ENCODE measurements around the gene FHOD1.

Gene FHOD1

DNA sequence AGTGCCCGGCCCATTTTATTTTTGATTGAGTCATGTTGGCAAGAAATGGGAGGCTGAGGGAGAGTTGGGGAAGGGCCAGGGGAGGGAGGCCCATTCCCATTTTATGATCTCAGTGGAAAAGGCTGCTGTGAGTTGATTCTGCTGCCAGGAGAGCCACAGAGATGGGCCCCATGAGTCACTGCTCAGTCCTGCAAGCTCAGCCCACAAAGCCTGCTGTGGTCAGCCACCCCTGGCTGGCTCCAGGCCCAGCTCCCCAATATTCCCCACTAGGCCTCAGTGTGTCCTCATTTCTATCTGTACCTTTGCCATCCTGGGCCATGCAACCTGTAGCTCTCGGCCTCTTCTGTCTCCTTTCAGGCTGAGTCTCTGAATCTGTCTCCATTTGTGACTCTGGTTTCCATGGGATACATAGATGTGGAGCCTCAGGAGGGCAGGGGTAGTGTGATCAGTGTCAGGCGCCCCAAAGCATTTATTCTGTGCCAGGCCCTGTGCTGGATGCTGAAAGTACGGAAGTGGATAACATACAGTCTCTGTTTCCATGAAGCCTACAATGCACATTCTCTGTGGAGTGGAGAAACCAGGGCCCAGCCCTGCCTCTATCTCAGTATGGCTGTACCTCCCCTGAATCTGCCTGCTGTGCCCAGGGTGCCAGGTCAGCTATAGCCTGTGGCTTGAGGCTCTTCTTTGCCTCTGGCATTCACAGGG is 30.2 kb upstream of the FHOD1 start:
- DNase-seq, result no peak

DNA sequence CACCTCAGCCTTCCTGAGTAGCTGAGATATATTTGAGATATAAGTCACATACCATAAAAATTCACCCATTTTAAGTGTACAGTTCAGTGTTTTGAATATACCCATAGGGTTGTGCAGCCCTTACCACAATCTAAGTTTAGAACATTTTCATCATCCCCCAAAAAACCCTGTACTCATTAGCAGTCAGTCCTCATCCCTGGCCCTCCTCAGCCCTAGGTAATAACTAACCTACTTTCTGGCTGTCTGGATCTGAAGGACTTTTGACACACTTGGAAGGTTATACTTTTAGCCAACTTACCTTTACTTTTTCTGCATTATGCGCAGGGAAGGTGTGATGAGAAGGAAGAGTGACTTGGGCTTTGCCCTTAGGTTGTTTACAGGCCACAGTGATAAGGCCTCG is 28.0 kb upstream of the FHOD1 start:
- no peak for DNase-seq

DNA sequence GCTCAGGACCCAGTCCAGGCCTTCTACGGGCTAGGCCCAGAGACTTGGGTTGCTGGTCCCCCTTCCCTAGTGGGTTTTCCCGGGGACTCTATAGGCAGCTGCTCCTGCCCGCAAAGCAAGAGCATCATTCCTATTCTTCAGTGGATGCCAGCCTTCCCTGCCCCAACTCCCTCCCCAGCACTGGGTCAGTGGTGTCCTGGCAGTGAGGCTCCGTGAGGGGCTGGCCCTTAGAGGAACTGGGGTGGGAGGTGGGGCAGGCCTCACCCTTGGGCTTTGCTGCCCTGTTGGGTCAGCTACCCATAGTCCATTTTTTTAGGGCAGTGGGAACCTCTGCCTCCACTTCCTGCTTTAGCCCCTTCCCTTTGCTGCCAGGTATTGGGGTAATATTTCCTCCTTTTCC is 24.2 kb upstream of the FHOD1 start:
- DNase-seq, result no peak

DNA sequence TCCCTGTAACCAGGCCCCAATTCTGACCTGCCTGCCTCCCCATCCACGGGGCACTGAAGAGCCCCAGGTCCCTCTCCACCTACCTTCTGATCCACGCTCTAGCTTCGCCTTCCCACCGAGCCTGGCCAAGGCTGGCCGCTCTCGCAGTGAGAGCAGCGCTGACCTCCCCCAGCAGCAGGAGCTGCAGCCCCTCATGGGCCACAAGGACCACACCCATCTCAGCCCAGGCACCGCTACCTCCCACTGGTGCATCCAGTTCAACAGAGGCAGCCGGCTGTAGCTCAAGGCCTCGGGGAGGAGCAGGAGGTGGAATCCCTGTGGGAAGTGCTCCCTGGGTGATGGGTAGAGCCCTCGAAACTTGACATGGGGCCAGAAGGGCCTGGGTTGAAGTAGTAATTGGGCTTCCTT is 23.7 kb upstream of the FHOD1 start:
- DNase-seq, result no peak

DNA sequence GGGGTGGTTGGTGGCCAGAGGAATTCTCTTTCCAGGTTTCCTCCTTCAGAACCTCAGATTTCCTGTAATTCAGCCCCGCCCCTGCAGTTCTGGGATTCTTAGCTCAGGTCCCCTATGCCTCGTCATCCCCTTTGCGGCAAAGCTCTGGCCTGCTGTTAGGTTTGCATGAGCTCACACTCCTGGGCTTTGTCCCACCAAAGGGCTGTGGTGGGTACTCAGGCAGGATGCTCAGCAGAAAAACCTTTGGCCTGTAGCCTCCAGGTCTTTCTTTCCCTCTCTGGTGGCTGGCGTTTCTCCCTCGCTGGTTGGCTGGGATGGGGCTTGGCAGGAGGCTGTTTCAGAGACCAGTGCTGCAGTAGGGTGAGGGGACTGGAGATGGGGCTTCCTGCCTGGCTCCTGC is 22.5 kb upstream of the FHOD1 start:
- no peak for DNase-seq

DNA sequence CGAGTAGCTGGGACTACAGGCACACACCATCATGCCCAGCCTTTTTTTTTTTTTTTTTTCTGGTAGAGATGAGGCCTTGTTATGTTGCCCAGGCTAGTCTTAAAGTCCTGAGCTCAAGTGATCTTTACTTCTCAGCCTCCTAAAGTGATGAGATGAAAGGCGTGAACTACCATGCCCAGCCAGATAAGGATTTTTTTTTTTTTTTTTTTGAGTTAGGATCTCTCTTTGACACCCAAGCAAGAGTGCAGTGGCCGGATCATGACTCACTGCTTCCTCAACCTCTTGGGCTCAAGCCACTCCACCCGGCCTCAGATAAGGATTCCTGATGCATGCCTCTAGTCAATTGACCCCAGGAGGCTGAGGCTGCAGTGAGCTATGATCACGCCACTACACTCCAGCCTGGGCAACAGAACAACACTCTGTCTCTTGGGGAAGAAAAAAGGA is 20.9 kb upstream of the FHOD1 start:
- DNase-seq, result no peak

DNA sequence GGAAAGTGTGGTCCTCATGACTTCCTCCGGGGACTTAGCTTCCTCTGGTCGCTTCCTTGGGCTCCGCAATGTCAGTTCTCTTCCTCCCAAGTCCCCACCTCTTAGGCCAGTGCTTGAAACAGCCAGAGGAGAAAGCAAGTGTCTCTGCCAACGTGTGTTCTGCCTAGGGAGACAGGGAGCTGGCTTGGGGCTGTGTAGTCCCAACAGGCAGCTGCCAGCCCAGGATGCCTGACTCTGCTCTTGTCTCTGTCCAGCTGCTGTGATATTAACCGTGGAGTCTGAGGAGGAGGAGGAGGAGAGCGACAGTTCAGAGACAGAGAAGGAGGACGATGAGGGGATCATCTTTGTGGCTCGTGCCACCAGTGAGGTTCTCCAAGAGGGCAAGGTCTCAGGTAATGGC is 18.6 kb upstream of the FHOD1 start:
- no peak for DNase-seq

DNA sequence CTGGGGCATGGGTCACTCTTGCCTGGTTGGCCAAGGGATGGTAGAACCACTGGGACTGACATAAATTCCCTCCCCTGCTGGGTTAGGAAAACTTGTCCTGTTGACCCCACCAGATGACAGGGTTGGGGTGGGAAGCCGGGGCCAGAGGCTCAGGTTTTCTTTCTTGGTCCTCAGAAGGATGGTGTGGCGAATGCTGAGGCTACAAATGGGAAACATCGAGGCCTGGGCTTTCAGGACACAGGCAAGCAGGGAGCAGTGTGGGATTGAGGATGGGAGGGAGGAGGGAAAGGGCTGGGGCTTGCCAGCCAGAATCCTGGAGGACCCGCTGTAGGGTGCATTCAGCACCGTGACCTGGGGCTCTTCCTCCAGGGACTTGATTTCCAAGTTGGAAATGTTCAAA is 17.6 kb upstream of the FHOD1 start:
- DNase-seq, result no peak

DNA sequence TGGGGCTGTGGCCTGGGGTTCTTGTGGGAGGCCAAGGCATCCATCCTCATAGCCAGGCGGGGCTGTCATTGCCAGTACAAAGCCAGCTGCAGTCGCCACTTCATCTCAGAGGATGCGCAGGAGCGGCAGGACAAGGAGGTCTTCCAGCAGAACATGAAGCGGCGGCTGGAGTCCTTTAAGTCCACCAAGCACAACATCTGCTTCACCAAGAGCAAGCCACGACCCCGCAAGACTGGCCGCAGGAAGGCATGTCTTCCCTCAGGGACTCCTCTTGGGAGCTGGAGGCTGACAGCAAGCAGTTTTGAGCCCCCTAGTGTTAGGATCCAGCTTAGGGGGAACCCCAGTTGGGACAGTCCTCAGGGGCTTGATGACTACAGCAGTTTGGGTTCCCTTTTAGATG is 17.0 kb upstream of the FHOD1 start:
- no peak for DNase-seq

DNA sequence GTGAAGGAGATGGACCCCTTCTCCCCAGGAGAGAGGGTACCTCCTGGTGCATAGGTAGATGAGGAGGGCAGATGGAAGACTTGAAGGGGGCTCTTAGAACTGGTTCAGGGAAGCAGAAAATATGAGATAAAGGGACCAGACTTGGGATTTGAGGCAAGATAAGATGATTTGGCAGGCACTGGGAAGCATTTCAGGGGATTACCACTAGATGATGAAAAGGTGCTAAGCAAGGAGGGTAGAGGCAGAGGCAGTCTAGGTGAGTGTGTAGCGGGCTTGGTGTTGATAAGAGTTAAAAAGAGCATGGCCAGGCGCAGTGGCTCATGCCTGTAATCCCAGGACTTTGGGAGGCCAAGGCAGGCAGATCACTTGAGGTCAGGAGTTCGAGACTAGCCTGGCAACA is 15.9 kb upstream of the FHOD1 start:
- no peak for DNase-seq

DNA sequence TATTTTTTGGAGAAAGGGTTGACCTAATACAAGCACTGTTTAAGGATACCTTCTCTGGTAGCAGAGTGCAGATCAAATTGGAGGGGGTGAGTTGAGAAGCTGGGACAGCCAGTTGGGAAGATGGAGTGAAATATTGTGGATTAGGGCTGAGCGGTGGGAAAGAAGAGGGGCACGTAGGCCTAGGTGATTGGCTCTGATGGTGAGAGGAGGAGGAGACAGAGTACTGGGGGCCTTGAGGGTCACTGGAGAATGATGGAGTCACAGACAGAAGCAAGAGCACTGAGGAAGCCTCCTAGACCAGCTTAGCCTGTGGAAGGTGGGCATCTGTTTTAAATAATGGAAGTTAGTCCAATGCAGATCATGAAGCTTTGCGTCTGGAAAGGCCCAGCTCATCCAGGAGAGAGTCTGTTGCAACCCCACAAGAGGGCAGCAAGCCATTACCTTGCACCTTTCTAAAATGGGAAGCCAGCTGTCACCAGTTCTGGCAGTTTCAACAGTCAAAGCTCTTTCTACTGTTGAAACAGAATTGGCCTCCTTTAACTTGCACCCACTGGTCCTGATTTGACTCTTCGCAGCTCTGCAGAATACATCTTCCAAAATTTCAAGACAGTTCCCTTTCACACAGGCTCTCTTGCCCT is 13.3 kb upstream of the FHOD1 start:
- DNase-seq, result no peak

DNA sequence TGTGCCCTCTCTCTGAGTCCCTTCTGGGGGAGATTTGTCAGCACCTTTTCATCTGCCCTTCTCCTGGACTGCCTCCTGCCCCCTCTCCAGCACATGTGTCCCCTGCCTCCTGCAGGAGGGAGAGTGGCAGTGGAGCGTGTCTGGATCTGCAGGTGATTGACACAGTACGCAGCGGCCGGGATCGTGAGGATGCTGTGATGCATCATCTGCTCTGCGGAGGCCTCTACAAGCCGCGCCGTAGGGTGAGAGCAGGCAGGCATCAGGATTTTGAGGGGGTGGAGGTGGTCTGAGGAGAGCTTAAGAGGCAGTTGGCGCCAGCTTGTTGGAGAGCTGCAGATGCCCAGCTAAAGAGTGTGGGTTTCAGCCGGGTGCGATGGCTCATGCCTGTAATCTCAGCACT is 12.4 kb upstream of the FHOD1 start:
- DNase-seq, result no peak

DNA sequence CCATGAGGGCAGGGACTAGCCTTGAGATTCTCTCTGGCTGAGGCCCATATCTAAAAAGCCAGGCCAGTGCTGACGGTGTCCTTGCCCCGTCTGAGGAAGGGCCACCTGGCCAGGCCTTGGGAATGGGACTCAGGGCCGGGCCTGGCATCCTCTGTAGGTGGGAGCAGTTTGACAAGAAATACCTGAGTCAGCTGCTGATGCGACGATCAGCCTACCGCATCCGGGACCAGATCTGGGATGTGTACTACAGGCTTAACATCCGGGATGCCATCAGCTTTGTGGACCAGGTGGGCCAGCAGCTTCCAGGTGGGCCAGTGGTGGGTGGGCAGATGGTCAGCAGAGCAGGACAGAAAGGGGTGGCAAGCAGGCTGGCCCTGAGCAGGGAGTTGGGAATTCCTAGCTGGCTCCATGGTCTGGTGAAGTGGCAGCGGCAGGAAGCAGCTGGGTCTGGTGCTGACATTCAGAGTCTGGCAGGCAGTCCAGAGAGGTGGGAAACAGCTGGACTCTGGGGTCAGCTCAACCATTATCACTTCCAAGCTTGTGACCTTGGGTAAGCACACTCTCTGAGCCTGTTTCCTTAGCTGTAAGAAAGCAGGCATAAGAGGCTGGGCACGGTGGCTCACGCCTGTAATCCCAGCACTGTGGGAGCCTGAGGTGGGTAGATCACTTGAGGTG is 11.0 kb upstream of the FHOD1 start:
- DNase-seq, result no peak

DNA sequence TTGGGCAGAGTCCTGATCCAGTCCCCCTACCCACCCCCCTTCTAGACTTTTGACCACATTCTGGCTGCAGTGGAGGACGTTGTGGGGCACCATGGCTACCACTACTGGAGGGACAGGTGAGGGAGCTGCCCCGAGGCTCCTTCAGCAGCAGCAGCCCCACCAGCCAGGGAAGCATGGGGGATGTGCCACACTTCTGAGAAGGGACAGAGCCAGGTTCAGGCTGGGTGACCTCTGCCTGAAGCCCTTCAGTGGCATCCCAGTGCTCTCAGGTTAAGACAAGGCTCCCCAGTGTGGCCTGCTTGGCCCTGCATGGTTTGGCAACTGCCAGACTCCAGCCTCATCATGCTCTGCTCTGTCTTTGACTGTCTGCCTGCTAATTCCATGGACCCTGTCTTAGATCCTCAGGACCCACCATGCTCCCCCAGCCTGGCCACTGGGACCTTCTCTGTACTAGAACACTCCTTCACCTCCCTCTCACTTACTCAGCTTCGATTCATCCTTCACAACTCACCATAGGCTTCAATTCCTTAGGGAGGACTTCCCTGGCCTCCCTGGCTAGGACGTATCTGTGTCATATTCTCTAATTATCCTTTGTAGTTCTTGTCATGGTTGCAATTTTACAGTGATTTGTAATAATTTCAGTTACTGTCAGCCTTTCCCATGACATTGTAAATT is 10.3 kb upstream of the FHOD1 start:
- no peak for DNase-seq

DNA sequence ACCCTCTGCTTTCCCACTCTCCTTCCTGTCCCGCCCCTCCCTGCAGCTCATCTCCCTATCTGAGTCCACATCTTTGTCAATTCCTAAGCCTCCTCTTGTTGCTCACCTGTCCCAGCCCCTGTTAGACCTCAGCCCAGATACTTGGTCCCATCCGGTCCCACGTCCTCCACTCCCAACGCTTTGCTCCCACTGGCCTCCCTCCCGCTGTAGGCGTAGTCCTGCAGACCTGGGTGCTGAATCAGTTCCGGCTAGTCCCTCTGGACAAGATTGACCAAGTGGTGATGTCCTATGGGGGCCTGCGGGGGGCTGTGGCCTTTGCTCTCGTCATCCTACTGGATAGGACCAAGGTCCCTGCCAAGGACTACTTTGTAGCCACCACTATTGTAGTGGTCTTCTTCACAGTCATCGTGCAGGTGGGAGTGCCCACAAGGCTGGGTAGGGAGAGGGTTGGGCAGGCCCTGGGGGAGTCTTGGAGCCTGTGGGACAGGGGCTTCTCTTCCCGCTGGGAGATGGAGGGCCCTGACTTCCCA is 9.5 kb upstream of the FHOD1 start:
- DNase-seq, result no peak

DNA sequence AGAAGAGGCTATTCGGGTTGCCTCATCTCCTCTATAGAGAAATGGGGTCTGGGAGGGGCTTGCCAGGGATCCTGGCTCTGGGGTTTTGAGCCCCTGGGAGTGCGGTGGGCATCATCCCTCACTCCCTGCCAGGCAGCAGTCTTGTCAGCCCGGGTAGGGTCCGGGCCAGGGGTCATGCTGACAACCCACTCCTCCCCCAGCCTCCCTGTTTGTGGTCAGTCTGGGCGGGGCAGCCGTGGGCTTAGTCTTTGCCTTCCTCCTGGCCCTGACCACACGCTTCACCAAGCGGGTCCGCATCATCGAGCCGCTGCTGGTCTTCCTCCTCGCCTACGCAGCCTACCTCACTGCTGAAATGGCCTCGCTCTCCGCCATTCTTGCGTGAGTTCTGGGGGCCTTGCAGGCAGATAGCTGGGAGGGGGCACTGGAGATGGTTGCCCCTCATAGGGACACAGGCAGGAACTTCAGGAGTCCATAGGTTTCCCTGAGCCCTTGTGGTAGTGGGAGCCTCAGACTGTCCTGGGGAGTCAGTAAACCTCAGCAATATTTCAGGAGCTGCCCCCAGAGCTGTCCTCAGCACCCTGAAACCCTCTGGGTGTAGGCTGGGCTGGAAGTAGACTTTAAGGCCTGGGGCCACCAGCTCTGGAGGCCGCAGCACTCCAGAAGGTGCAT is 8.4 kb upstream of the FHOD1 start:
- no peak for DNase-seq

DNA sequence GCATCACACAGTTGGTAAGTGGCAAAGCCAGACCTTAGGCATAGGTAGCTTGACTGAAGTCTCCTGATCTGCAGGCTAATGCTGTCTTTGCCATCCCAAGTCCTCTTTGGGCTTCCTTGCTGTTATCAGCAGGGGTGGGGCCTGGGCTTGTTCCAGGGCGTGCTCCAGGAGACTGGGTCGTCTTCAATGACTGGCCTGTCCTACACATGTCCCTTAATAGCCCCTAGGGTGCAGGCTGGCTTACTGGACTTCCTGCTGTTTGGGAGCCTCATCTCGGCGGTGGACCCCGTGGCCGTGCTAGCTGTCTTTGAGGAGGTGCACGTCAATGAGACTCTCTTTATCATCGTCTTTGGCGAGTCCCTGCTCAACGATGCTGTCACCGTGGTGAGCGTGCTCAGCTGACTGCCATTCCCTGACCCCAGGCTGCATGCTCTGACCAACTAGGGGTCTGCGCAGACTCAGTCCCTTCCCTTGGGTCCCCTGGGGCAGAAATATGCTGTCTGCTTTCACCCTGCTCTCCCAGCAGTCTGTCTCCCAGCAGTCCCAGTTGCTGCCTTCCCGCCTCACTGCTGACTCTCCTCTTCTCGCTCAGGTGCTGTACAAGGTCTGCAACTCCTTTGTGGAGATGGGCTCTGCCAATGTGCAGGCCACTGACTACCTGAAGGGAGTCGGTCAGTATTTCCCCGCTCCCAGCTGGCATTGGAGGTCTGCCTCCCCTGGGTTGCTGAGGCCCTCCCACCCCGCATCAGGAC is 7.7 kb upstream of the FHOD1 start:
- DNase-seq, result no peak

DNA sequence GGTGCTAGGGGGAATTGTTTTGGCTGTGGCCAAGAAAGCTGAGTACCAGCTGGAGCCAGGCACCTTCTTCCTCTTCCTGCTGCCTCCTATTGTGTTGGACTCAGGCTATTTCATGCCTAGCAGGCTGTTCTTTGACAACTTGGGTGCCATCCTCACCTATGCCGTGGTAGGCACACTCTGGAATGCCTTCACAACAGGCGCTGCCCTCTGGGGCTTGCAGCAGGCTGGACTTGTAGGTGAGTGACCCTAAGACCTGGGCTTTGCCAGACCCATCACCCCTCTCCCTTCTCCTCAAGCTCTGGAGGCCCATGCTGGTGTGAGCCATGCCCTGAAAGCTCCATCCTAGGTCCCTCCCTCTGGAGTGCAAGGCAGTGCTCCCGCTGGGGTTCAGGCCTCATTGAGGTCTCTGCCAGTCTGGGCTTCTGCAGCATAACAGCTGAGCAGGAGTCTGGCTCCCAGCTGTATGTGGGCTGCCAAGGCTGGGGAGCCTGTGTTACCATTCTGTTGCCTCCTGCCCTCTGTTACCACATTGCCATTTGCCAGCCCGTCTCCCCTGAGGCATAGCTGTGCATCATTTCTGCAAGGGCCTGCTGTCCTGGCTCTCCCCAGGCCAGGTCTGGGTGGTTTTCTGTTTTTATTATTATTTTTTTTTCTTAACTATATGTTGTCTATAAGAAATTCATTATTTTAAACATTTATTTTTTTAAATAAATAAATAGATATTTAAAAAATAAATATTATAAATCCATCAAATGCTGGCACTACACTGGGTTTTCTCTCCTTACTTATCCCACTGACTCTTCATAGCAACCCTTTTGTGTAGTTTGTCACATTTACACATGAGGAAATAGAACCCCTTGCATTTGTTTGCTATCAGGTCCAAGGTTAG is 5.6 kb upstream of the FHOD1 start:
- DNase-seq, result no peak

DNA sequence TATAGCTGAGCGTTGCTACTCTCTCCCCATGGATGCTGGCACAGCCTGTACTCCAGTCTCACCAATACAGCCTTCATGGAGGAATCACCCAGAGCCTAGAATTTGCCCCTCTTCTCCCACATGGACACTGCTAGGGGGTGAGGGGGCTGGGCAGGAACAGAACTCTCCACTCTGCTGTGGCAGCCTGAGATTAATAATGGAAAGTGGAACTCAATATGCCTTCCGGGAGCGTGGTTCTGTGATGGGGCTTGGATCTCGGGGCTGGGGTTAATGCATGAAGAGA is 2.7 kb upstream of the FHOD1 start:
- DNase-seq, result no peak

DNA sequence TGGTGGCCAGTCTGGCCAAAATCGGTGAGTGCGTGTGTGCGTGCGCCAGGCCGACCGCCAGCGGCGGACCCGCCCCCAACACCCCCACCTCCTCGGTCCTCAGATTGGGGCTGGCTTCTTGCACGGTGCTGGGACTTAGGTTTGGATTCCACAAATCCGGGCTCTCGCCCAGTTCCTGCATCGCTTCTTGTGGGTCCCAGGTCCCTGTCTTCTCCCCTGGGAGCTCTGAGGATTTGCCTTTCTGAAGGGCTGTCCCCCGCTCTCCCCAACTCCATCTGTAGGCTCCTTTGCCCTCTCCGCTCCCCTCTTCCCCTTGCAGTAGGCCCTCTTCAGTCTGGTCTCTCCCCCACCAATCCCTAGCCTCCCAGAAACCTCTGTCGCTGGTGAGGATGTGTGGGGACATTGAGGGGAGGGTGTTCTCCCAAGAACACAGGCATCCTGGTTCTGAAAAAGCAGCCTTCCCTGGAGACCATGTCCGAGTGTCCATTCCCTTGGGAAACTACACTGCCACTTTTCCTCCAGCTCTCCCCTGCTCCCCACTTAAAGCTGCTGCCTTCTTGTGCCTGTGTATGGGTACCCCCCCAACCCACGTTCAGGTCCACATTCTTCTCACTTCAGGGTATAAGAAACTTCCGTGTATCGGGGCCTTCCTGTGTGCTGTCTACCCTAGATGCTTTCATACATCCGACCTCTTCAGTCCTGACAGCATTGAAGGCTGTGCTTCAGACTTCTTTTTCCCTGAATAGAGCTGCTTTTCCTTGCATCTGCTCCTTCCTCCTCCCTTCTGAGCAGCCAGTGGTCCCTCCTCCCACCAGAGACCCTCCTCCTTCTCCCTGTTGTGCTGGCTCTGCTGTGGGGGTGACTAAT is 2.1 kb upstream of the FHOD1 start:
- no peak for DNase-seq
